ENCODE data around the gene MYO15A.

DNA sequence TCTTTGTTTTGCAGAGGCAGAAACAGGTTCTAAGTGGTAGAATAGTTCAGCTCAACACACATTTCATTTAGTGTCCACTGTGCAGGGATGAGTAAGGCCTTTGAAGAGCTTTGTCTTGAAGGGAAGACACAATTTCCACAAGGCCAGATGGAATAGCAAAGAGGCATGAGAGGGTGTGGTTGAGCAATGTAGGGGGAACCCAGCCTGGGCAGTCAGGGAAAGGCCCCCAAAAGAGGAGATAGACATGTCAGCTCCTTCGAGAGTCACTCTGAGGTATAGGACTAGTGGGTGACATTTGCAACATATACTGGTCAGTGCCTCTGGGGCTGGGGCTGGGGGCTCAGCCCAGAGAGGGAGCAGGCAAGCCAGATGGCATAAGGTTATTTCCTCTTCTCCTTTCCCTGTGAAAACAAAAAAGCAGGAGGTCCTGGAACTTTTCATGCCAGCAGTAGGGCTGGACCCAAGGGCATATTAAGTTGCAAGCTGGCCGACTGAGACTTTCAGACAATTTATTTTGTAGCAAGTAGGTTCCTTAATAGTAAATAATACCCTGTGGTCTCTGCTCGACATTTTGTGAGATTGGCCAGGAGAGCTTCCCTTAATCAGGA lies 82.2 kb downstream of the MYO15A start:
- TF ChIP-seq, protein P1, sequence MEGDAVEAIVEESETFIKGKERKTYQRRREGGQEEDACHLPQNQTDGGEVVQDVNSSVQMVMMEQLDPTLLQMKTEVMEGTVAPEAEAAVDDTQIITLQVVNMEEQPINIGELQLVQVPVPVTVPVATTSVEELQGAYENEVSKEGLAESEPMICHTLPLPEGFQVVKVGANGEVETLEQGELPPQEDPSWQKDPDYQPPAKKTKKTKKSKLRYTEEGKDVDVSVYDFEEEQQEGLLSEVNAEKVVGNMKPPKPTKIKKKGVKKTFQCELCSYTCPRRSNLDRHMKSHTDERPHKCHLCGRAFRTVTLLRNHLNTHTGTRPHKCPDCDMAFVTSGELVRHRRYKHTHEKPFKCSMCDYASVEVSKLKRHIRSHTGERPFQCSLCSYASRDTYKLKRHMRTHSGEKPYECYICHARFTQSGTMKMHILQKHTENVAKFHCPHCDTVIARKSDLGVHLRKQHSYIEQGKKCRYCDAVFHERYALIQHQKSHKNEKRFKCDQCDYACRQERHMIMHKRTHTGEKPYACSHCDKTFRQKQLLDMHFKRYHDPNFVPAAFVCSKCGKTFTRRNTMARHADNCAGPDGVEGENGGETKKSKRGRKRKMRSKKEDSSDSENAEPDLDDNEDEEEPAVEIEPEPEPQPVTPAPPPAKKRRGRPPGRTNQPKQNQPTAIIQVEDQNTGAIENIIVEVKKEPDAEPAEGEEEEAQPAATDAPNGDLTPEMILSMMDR (IDR thresholded peaks at IDR 0.05 in 2 of 3, conservative IDR thresholded peaks at IDR 0.05 in 1 of 3; ENCODE audit: borderline replicate concordance in 1 of 3, insufficient read depth in 1 of 3, low read depth in 2 of 3, low read length in 2 of 3), result no peak
- TF ChIP-seq POLR2AphosphoS5 (IDR thresholded peaks at IDR 0.05; ENCODE audit: low read depth, low read length) (no peak), POLR2A (IDR thresholded peaks at IDR 0.05; ENCODE audit: borderline replicate concordance, extremely low read depth, insufficient read depth, insufficient read length) (no peak)

Measured in HCT116 (cell line).